Vagina (tissue), 2 donors: ENCODE results near the gene CFAP251. TPM values are rescaled to one million over a fixed set of nuclear protein-coding genes. Genes with fewer than 3 reads are reported as not detected.

Experiments
- DNase-seq, 2 donors: peaks; one replicate each; pipeline ENCODE4 v3.0.0-alpha.2; 2017; ENCODE audit errors: extremely low spot score in 2 of 2
- H3K27ac ChIP-seq: fragments of 200-600 bp; sonication (generic); one replicate; pipeline ENCODE4 v1.5.1; 2019
- H3K27me3 ChIP-seq: fragments of 200-600 bp; sonication (generic); one replicate; pipeline ENCODE4 v1.5.1; 2019
- H3K36me3 ChIP-seq, 2 donors: fragments of 200-600 bp; sonication (generic); one replicate each; pipeline ENCODE4 v1.5.1; 2017 to 2019
- H3K4me1 ChIP-seq: fragments of 200-600 bp; sonication (generic); one replicate; pipeline ENCODE4 v1.5.1; 2019
- H3K4me3 ChIP-seq, 2 donors: fragments of 200-600 bp; sonication (generic); 1 replicate in 1 of 2; 2 replicates in 1 of 2; pipeline ENCODE4 v1.5.1; 2016 to 2019
- H3K9me3 ChIP-seq: fragments of 200-600 bp; sonication (generic); one replicate; pipeline ENCODE4 v1.5.1; 2019
- POLR2A ChIP-seq, 2 donors: fragments of 450-650 bp; IDR thresholded peaks; one replicate each; pipeline ENCODE4 v1.6.1; 2017; ENCODE audit warnings: antibody characterized with exemption in 2 of 2, mild to moderate bottlenecking in 2 of 2, moderate library complexity in 2 of 2
- POLR2AphosphoS5 ChIP-seq, 2 donors: sonication (generic); formaldehyde crosslinking; IDR thresholded peaks; one replicate each; pipeline ENCODE4 v1.9.0; 2017; ENCODE audit warnings: antibody characterized with exemption in 2 of 2, mild to moderate bottlenecking in 2 of 2, low read depth in 1 of 2; ENCODE audit not compliant: insufficient read depth in 1 of 2
- intact Hi-C: fragments of 100-400 bp; cut with DNase I; formaldehyde crosslinking; loops from one replicate; pipeline ENCODE4 v1.15.1; 2023
- total RNA-seq: library from RNA; depleted of rRNA; stranded (reverse); fragments of >200 nt; gene quantifications from one replicate; pipeline ENCODE4 v1.2.3, GENCODE V29; 2016
- TF ChIP-seq, protein P1 (sequence below), 3 experiments: fragments of 450-650 bp in 2 of 3; fragments of 200-600 bp in 1 of 3; sonication (generic) in 1 of 3; IDR thresholded peaks; one replicate each; pipeline ENCODE4 v1.5.1; 2017 to 2019; ENCODE audit warnings: antibody characterized with exemption in 3 of 3, mild to moderate bottlenecking in 2 of 3, moderate library complexity in 2 of 3

Gene CFAP251
- total RNA-seq, 1 donor from 2014 or later = 8.8 TPM

DNA sequence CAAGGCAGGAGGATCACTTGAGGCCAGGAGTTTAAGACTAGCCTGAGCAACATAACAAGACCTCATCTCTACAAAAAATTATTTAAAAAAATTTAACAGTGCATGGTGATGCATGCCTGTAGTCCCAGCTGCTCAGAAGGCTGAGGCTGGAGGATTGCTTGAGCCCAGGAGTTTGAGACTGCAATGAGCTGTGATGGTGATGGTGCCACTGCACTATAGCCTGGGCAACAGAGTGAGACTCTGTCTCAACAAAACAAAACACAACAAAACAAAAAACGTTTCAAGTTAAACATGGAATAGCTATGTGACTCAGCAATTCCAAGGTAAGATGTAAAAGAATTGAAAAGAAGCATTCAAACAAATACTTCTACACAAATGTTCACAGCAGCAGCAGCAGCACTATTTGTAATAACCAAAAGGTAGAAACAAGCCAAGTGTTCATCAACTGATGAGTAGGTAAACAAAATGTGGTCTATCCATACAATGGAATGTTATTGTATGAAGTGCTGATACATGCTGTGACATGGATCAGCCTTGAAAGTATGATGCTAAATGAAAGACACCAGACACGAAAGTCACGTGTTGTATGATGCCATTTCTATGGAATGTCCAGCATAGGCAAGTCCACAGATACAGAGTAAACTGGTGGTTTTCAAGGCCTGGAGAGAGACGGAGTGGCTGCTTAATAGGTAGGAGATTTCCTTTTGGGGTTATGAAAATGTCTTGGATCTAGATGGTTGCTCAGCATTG, 31.4 kb downstream of the CFAP251 start:
- Histone ChIP-seq H3K36me3 (no peaks in the 10 kb centered on the region), H3K27me3 (no peaks in the 10 kb centered on the region), H3K9me3 (no peaks in the 10 kb centered on the region), H3K4me3 (no peak overlapping the region), H3K27ac (no peak overlapping the region), H3K4me1 (no peaks in the 10 kb centered on the region)
- DNase-seq = no peak
- TF ChIP-seq POLR2AphosphoS5 (IDR thresholded peaks at IDR 0.05; ENCODE audit: insufficient read depth in 1 of 2, low read depth in 1 of 2) (peak in 1 of 2 donors; percentile 40), POLR2A (IDR thresholded peaks at IDR 0.05) (no peak)
- intact Hi-C loops = no loop called here

DNA sequence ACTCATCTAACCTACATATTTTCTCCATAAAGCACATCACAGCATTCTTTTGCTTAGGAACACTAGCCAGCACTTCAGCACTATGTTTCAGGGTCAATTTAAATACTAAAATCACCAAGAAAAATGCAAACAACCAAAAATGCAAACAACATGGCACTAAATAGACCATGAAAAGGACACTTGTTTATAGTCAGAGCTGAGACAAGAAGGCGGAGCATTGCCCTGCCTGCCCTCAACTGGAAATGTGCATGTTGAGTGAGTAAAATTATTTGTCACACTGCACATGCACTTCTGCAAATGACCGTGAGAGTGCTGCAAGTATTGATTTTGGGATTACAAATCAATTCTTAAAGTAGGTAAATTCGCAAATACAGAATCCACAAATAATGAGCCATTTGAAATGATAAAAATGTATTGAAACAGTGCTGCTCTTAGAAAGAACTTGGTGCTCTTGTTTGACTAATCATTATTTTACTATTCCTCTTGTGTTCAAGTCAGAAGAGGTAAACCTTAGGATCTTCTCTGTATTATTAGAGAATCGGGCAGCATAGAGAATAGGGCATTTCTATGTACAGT, 34.8 kb downstream of the CFAP251 start:
- Histone ChIP-seq H3K4me3 (no peak overlapping the region), H3K4me1 (no peaks in the 10 kb centered on the region), H3K27ac (no peak overlapping the region), H3K27me3 (no peaks in the 10 kb centered on the region), H3K9me3 (no peaks in the 10 kb centered on the region), H3K36me3 (no peaks in the 10 kb centered on the region)
- intact Hi-C loops = no loop called here
- no peak for DNase-seq
- TF ChIP-seq, protein P1, sequence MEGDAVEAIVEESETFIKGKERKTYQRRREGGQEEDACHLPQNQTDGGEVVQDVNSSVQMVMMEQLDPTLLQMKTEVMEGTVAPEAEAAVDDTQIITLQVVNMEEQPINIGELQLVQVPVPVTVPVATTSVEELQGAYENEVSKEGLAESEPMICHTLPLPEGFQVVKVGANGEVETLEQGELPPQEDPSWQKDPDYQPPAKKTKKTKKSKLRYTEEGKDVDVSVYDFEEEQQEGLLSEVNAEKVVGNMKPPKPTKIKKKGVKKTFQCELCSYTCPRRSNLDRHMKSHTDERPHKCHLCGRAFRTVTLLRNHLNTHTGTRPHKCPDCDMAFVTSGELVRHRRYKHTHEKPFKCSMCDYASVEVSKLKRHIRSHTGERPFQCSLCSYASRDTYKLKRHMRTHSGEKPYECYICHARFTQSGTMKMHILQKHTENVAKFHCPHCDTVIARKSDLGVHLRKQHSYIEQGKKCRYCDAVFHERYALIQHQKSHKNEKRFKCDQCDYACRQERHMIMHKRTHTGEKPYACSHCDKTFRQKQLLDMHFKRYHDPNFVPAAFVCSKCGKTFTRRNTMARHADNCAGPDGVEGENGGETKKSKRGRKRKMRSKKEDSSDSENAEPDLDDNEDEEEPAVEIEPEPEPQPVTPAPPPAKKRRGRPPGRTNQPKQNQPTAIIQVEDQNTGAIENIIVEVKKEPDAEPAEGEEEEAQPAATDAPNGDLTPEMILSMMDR (IDR thresholded peaks at IDR 0.05) = no peak

DNA sequence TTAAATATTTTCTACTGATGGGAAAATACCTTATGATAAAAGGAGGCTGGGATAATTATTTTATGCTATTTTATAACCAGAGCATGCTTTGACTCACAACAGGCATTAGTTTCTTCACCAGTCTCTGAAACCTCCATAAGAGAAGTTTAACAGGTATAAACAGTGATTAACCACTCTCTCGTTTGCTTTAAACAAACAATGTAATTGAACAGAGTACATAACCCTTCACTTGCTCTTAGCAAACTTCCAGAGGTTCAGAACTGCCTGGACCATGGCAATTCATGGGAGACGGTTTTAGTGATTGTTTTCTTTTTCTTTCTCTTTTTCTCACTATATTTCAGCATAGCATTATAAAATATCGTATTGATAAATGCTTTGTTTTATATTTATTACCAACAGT, 35.3 kb downstream of the CFAP251 start:
- no peak for DNase-seq
- no peak for TF ChIP-seq POLR2AphosphoS5 (IDR thresholded peaks at IDR 0.05; ENCODE audit: insufficient read depth in 1 of 2, low read depth in 1 of 2)
- TF ChIP-seq, protein P1 (IDR thresholded peaks at IDR 0.05) = no peak
- no peak for TF ChIP-seq POLR2A (IDR thresholded peaks at IDR 0.05)
- intact Hi-C loops = no loop called here

DNA sequence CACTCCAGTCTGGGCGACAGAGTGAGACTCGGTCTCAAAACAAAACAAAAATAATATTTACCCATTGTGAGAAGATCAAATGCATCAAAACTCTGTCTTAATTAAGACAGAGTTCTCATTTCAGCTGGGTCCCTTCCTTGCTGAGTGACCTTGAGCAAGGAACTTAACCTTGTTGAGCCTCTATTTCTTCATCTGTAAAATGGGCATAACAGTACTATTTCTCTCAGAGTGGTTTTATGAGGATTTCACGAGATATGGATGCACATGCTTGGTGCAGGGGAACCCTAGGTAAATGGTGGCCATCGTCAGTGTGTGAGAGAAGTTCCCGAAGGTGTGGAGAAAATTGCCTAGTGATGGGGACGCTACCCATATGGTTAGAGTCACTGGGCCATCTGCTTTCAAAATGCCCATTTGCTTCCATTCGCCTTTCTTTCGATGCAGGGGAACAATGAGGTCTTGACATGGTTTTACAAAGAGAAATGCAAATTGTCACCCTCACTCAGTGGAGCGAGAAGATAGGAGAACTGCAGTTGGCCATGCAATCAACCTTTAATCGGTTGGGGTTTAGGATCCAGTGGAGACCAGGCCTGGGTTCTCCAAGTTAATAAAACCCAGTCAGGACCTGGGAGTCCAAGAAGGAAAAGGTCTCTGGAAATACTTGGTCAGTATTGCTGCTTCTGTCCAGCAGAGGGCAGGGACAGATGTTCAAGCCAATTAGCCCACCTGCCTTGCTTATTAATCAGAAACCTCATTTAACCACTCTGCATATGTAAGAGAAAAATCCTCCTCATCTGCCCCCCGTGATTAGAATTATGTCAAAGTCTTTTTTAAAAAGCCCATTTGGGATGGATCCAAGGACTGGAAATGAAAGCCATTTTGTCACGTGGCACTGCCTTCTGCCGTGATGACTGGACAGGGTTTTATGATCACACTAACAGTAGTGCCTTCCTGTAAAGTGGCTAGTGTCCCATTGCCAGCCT, 37.2 kb downstream of the CFAP251 start:
- intact Hi-C loops = no loop called here
- DNase-seq = no peak
- Histone ChIP-seq H3K9me3 (no peaks in the 10 kb centered on the region), H3K27me3 (no peaks in the 10 kb centered on the region), H3K4me1 (no peaks in the 10 kb centered on the region), H3K36me3 (no peaks in the 10 kb centered on the region), H3K4me3 (no peak overlapping the region), H3K27ac (no peak overlapping the region)
- TF ChIP-seq POLR2A (IDR thresholded peaks at IDR 0.05) = no peak
- TF ChIP-seq, protein P1 (IDR thresholded peaks at IDR 0.05) = no peak
- TF ChIP-seq POLR2AphosphoS5 (IDR thresholded peaks at IDR 0.05; ENCODE audit: insufficient read depth in 1 of 2, low read depth in 1 of 2) = no peak

More for the DNA sequence above, 35.3 kb downstream of the CFAP251 start:
- no peaks in the 10 kb centered on the region for H3K9me3 ChIP-seq
- H3K36me3 ChIP-seq = no peaks in the 10 kb centered on the region
- no peak overlapping the region for H3K4me3 ChIP-seq
- no peaks in the 10 kb centered on the region for H3K4me1 ChIP-seq
- H3K27me3 ChIP-seq = no peaks in the 10 kb centered on the region
- H3K27ac ChIP-seq = no peak overlapping the region

DNA sequence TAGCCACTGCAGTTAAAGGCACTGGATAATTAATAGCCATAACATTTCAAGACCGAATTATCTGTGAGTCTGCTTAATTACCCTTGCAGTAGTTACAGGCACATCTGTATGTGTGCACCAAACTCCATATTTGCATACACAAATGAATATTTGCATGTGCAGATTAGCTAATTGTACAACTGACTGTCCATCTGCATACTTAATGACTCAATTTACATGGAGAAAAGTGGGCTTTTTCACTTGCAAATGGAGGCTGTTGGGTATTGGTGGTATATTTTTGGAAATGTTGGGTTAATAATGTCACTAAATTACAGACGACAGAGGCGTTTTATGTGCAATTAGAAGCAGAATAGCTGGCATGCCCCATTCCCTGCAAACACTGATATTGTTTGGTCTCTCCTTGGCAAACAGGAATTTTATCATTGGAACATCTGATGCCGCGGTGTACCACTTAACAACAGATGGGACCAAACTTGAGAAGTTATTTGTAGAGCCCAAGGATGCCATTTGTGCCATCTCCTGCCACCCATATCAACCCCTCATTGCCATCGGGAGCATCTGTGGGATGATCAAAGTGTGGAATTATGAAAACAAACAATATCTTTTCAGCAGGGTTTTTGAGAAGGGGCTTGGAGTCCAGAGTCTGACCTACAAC, 39.6 kb downstream of the CFAP251 start:
- H3K36me3 ChIP-seq = no peaks in the 10 kb centered on the region
- H3K27me3 ChIP-seq = no peaks in the 10 kb centered on the region
- no peaks in the 10 kb centered on the region for H3K4me1 ChIP-seq
- H3K4me3 ChIP-seq = no peak overlapping the region
- no peaks in the 10 kb centered on the region for H3K9me3 ChIP-seq
- intact Hi-C loops = no loop called here
- no peak for DNase-seq
- TF ChIP-seq, protein P1 (IDR thresholded peaks at IDR 0.05) = no peak
- TF ChIP-seq POLR2A (IDR thresholded peaks at IDR 0.05) = no peak
- TF ChIP-seq POLR2AphosphoS5 (IDR thresholded peaks at IDR 0.05; ENCODE audit: insufficient read depth in 1 of 2, low read depth in 1 of 2) = no peak
- no peak overlapping the region for H3K27ac ChIP-seq
